Esophagus squamous epithelium (tissue), 5 donors: ENCODE measurements around the gene PRDM10. TPM values are rescaled to one million over a fixed set of nuclear protein-coding genes. Genes with fewer than 3 reads are reported as not detected.

Experiments used
- DNase-seq: peaks from one replicate; lab custom pipeline; 2025; lab: John Stamatoyannopoulos, UW
- H3K27ac ChIP-seq, 4 donors: fragments of 200-600 bp; sonication (generic); one replicate each; pipeline ENCODE4 v1.5.1; 2016 to 2019; ENCODE audit warnings: mild to moderate bottlenecking in 1 of 4
- H3K27me3 ChIP-seq, 4 donors: fragments of 200-600 bp; sonication (generic); 1 replicate in 3 of 4; 2 replicates in 1 of 4; pipeline versions ENCODE4 v1.5.1 to v1.6.0; 2017 to 2021; ENCODE audit warnings: antibody characterized with exemption in 1 of 4
- H3K36me3 ChIP-seq, 3 donors: fragments of 200-600 bp; sonication (generic); one replicate each; pipeline ENCODE4 v1.5.1; 2016 to 2019
- H3K4me1 ChIP-seq, 3 donors: fragments of 200-600 bp; sonication (generic); one replicate each; pipeline ENCODE4 v1.5.1; 2017 to 2019
- H3K4me3 ChIP-seq, 4 donors: fragments of 200-600 bp; sonication (generic); 1 replicate in 3 of 4; 2 replicates in 1 of 4; pipeline ENCODE4 v1.5.1; 2016 to 2019; ENCODE audit warnings: mild to moderate bottlenecking in 2 of 4, moderate library complexity in 1 of 4
- H3K9me3 ChIP-seq, 3 donors: fragments of 200-600 bp; sonication (generic); one replicate each; pipeline ENCODE4 v1.5.1; 2016 to 2019
- POLR2A ChIP-seq, 4 donors: fragments of 450-650 bp; IDR thresholded peaks; one replicate each; pipeline ENCODE4 v1.6.1; 2017; ENCODE audit warnings: antibody characterized with exemption in 4 of 4, mild to moderate bottlenecking in 4 of 4, moderate library complexity in 3 of 4
- WGBS, 2 donors: methylation state at CpG; one replicate each; pipeline ENCODE4 v1.1.5; 2018; 5-methylcytosine and 5-hydroxymethylcytosine counted together
- intact Hi-C: fragments of 100-400 bp; cut with DNase I; formaldehyde crosslinking; loops from one replicate; pipeline ENCODE4 v1.15.0; 2022
- total RNA-seq, 4 donors: library from RNA; depleted of rRNA; stranded (reverse); fragments of >200 nt; gene quantifications; one replicate each; pipeline ENCODE4 v1.1.0, GENCODE V29; 2016
- TF ChIP-seq, protein P1 (sequence below), 6 experiments: fragments of 450-650 bp in 4 of 6; fragments of 200-600 bp in 2 of 6; sonication (generic) in 2 of 6; IDR thresholded peaks; one replicate each; pipeline ENCODE4 v1.5.1; 2016 to 2019; ENCODE audit warnings: antibody characterized with exemption in 6 of 6, mild to moderate bottlenecking in 4 of 6, moderate library complexity in 4 of 6
- donor health status: DM: yes; HTN: yes; CAD: no.

Gene PRDM10, protein sequence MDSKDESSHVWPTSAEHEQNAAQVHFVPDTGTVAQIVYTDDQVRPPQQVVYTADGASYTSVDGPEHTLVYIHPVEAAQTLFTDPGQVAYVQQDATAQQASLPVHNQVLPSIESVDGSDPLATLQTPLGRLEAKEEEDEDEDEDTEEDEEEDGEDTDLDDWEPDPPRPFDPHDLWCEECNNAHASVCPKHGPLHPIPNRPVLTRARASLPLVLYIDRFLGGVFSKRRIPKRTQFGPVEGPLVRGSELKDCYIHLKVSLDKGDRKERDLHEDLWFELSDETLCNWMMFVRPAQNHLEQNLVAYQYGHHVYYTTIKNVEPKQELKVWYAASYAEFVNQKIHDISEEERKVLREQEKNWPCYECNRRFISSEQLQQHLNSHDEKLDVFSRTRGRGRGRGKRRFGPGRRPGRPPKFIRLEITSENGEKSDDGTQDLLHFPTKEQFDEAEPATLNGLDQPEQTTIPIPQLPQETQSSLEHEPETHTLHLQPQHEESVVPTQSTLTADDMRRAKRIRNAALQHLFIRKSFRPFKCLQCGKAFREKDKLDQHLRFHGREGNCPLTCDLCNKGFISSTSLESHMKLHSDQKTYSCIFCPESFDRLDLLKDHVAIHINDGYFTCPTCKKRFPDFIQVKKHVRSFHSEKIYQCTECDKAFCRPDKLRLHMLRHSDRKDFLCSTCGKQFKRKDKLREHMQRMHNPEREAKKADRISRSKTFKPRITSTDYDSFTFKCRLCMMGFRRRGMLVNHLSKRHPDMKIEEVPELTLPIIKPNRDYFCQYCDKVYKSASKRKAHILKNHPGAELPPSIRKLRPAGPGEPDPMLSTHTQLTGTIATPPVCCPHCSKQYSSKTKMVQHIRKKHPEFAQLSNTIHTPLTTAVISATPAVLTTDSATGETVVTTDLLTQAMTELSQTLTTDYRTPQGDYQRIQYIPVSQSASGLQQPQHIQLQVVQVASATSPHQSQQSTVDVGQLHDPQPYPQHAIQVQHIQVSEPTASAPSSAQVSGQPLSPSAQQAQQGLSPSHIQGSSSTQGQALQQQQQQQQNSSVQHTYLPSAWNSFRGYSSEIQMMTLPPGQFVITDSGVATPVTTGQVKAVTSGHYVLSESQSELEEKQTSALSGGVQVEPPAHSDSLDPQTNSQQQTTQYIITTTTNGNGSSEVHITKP
- 10 to 100 TPM in 1 of 4 donors, 1 to 10 TPM in 3; 7.3 to 11.2 (median 7.7) TPM for total RNA-seq

DNA sequence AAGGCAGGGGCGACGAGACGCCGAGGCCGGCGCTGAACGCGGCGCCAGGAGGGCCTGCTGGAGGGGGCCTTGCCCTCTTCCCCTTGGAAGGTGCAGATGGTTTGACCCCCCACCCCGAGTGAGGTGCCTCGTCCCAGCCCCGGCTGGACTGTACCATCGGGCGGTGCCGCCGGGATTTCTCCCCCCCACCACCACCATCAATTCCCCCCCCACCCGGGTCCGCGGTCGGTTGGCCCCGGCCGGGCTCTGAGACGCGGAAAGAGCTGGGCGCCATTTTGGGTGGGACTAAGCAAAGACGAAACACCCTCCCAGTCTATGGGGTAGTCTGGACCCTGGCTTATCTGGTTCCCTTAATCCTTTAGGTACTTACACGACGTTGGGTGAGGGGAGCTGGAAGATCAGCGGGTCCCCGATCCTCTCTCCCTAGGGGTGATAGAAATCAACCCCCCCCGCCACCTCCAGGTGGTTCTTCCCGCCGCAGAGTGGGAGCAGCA, at the start of gene PRDM10:
PRDM10 (minus strand) TSS at position 484 of the 494 bp plus-strand sequence. CDS start 41,871 bp downstream, outside the sequence.
- H3K27me3 ChIP-seq: no peaks in the 10 kb centered on the region
- peak within 1 kb of the TSS; percentile 99 to 100 (median 100) for H3K27ac ChIP-seq
- peak within 1 kb of the TSS; percentile 73 to 94 (median 90) for H3K4me3 ChIP-seq
- 0% methylated on average over 1 of the region's 33 CpGs; no CpG with 5 or more reads in 1 of the 2 donors for WGBS, 2 donors
- H3K4me1 ChIP-seq: peaks cover 12 to 40% (median 17%) of the 10 kb centered on the region in 3 donors
- no peaks in the 10 kb centered on the region for H3K36me3 ChIP-seq
- TF ChIP-seq, protein P1, sequence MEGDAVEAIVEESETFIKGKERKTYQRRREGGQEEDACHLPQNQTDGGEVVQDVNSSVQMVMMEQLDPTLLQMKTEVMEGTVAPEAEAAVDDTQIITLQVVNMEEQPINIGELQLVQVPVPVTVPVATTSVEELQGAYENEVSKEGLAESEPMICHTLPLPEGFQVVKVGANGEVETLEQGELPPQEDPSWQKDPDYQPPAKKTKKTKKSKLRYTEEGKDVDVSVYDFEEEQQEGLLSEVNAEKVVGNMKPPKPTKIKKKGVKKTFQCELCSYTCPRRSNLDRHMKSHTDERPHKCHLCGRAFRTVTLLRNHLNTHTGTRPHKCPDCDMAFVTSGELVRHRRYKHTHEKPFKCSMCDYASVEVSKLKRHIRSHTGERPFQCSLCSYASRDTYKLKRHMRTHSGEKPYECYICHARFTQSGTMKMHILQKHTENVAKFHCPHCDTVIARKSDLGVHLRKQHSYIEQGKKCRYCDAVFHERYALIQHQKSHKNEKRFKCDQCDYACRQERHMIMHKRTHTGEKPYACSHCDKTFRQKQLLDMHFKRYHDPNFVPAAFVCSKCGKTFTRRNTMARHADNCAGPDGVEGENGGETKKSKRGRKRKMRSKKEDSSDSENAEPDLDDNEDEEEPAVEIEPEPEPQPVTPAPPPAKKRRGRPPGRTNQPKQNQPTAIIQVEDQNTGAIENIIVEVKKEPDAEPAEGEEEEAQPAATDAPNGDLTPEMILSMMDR (IDR thresholded peaks at IDR 0.05): peak in 4 of 6 experiments; percentile 3 to 37 (median 9)
- TF ChIP-seq POLR2A (IDR thresholded peaks at IDR 0.05): peak in 1 of 4 donors; percentile 54
- peak; percentile 73 for DNase-seq
- intact Hi-C loops: loop anchor here (5.0 kb wide), 1 partner anchor 65 kb away; the partner anchor contains the start of gene APLP2
- H3K9me3 ChIP-seq: no peaks in the 10 kb centered on the region

DNA sequence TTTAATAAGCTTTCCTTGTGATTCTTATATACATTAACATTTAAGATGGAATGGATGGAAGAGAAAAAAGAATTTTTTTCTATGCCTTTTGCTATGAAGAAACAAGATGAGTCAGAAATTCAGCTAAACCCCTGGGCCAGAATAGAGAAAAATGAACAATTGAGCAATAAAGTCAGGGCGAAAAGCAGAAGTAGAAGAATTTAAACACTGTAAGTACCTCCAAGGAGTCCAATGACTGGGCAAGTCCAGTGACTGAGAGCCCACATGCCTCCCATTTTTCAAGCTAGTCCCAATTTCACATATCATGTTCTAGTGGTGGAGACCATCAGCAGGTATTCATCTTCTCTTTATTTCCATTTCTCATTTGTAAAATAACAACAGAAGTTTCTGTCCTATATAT, 48.4 kb upstream of the PRDM10 start:
- H3K4me1 ChIP-seq: peaks cover 0 to 26% (median 6%) of the 10 kb centered on the region in 3 donors
- TF ChIP-seq POLR2A (IDR thresholded peaks at IDR 0.05): no peak
- TF ChIP-seq, protein P1 (IDR thresholded peaks at IDR 0.05): no peak
- intact Hi-C loops: no loop called here
- no peaks in the 10 kb centered on the region for H3K27me3 ChIP-seq
- 58 to 89% methylated on average over 1 of the region's 1 CpG for WGBS, 2 donors
- H3K27ac ChIP-seq: peak overlapping the region in 2 of 4 donors; percentile 35 to 36
- H3K4me3 ChIP-seq: no peak overlapping the region
- H3K36me3 ChIP-seq: no peaks in the 10 kb centered on the region
- no peaks in the 10 kb centered on the region for H3K9me3 ChIP-seq
- DNase-seq: no peak

DNA sequence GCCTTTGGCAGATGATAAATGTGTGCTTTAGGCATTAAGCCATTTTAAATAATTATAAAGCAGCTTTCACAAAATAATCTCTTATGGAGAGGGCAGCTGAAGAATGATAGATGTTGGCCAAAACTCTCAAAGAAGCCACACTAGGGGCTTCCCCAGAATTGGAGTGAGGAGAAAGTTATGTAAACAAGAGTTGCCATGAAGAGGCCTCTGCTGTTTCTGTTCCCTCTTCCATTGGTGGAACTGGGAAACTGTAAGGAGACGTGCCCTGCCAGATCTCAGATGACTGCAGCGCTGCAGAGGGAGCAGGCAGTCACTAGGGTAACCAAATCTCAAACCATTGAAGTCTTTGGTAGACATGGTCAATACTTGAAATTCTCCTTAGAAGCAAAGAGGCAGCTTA, 47.6 kb upstream of the PRDM10 start:
- no peak for DNase-seq
- intact Hi-C loops: no loop called here

DNA sequence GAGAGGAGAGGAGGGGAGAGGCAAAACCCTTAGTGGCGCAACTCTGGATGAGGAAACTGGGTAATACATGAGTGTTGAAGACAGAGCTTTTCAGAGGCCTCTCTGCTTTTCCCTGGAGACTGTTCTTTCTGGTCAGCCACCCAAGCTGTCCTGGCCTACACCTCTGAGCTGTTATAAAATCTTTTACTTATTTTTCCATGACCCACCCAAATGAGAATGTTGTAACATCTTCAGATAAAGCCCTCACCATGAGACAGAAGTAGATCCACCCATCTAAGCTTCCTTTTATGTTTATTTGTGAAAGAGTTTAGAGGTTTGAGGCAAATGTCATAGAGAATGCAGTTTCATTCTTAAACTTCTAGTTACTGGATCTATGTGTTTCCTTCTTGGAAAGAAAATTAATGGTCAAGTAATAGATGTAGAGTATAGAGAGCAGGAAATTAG, 46.7 kb upstream of the PRDM10 start:
- Histone ChIP-seq H3K4me3 (no peak overlapping the region), H3K36me3 (no peaks in the 10 kb centered on the region), H3K27ac (peak overlapping the region in 2 of 4 donors; percentile 25 to 35), H3K4me1 (peaks cover 0 to 21% (median 6%) of the 10 kb centered on the region in 3 donors), H3K9me3 (no peaks in the 10 kb centered on the region), H3K27me3 (no peaks in the 10 kb centered on the region)
- intact Hi-C loops: no loop called here
- WGBS, 2 donors: 77 to 100% methylated on average over 1 of the region's 1 CpG
- TF ChIP-seq, protein P1 (IDR thresholded peaks at IDR 0.05): no peak
- TF ChIP-seq POLR2A (IDR thresholded peaks at IDR 0.05): no peak
- DNase-seq: no peak

More for the DNA sequence above, 47.6 kb upstream of the PRDM10 start:
- Histone ChIP-seq H3K36me3 (no peaks in the 10 kb centered on the region), H3K4me3 (no peak overlapping the region), H3K4me1 (peaks cover 0 to 21% (median 6%) of the 10 kb centered on the region in 3 donors), H3K9me3 (no peaks in the 10 kb centered on the region), H3K27ac (peak overlapping the region in 2 of 4 donors; percentile 35 to 36), H3K27me3 (no peaks in the 10 kb centered on the region)
- TF ChIP-seq, protein P1 (IDR thresholded peaks at IDR 0.05): no peak
- TF ChIP-seq POLR2A (IDR thresholded peaks at IDR 0.05): no peak
- 25 to 26% methylated on average over 2 of the region's 2 CpGs for WGBS, 2 donors
